GM18868 (cell line): Measurements from ENCODE around the gene IQCM.

Experiments
- ATAC-seq: cut with Tn5 transposase; IDR thresholded peaks from one replicate; pipeline ENCODE4 v1.9.1; 2021; ENCODE audit warnings: mild to moderate bottlenecking, moderate library complexity; ENCODE audit not compliant: unreplicated experiment

The IQCM gene

DNA sequence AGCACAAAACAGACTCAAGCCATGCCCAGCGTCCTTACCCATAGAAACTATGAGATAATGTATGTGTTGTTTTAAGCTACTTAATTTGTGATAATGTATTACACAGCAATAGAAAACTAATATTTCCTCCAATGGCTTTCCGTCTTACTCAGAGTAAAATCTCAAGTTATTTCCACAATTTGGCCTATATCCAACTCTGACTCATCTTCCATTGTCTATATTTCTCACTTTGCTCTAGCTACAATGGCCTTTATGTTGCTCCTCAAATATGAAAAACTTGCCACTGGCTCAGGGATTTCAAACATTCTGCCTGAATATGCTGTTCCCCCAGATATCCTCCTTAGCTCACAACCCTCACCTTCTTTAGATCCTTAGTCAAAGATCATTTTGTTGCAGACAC lies 31.6 kb downstream of the IQCM start:
- no peak for ATAC-seq

DNA sequence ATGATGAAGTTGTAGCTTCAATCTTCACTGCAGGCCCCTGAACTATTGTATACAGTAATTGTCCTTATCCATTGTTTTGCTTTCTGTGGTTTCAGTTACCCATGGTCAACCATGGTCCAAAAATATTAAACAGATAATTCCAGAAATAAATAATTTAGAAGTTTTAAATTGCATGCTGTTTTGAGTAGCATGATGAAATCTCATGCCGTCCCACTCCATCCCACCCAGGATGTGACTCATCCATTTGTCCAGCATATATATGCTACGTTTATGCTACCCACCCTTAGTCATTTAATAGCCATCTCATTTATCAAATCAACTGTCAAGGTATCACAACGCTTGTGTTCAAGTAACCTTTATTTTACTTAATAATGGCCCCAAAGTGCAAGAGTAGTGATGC lies 34.5 kb downstream of the IQCM start:
- ATAC-seq = no peak

DNA sequence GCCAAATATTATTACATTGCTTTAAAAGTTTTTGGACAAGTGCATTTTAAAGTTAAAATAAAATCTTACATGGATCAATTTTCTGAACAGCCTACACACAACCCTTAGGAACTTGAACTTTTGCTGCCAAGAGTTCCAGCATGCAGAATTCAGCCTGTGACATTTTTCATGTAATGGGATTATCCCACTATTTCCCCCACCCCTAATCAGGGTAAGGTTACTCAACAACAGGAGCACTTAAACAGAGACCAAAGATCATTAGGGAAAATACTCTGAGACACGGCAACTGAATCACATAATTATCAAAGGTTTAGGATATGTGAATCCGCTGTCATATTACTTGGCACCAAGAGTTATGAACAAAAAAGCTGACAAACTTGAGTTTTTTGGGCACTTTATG lies 47.2 kb downstream of the IQCM start:
- ATAC-seq = no peak

DNA sequence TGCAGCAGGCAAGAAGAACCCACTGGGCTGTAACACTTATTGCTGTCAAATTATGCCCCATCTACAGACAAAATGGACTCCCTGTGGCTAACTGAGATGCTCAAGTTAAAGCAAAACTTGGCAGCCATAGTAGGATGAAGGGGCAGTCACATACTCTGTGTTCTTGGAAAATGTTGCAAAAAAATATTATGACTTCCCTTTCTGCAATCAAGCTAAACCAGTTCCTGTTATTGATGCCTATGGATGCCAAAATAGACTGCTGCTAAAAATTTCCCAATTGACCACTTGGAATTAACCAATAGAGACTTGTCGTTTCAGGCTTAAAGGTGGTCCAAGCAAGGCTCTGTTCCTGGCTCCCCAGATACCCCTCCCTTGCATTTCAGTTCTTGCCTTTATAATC lies 49.5 kb downstream of the IQCM start:
- ATAC-seq = no peak

DNA sequence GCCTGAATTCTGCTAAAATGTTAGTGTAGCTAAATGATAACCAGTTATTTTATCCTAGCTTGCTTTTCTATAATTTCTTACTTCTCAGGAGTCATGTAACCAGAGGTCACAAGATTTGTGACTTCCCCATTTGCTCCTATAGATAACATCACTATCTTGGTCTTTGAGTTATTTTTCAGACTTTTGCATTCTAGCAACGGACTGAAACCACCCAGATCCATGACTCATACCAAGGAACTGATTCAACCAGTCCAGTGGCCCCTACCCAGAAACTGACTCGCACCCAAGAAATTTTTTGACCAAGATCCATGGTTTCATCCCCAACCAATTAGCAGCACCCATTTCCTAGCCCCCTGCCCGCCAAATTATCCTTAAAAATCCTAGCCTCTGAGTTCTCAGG lies 50.0 kb downstream of the IQCM start:
- ATAC-seq = no peak

DNA sequence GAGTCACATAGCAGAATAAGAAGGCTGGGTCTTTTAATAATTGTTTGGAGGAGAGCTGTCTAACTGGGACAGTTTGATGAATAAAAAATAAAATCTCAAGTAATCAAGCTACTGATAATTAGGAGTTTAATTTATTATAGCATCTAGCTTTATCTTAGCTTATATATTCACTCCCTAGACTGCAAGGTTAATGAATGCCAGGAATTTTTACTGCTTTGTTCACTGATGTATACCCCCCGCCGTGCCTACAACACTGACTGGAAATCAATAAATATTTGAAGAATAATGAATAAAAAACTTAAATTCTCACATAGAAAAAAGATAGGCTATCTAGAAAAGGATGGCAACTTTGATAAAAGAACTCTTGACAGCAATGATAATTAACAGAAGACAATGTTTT lies 59.7 kb downstream of the IQCM start:
- no peak for ATAC-seq

DNA sequence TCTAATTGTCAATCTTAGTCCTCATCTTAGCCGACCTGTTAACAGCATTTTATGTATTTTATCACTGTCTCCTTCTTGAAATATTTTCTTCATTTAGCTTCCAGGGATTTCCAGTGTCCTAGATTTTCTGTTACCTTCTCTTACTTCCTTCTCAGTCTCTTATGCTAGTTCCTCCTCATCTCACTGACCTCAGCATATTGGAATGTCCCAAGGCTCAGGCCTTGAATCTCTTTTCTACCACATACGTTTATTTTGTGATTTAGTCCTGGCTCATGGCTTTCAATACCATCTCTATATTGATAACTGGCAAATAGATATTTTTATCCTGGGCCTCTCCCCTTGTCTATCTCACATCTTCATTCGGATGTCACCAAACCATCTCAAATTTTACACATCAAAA lies 61.1 kb downstream of the IQCM start:
- ATAC-seq = no peak

DNA sequence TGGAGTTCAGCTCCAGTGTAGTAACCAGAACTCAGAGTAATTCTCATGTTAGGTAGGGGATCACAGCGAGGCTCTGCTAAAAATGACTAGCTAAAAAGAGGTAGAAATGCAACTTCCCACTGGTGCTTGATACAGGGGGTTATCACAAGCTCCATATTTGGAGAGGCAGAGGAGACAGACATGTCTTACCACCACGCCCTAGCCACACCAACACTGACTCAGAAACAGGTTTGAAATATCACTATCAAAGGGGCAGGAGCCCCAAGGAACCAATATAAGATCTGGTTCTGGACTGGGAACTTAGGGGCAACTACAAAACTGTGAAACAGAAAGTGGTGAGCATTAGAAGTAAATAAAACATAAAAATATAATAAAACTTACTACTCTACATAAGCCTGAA lies 62.9 kb downstream of the IQCM start:
- no peak for ATAC-seq

DNA sequence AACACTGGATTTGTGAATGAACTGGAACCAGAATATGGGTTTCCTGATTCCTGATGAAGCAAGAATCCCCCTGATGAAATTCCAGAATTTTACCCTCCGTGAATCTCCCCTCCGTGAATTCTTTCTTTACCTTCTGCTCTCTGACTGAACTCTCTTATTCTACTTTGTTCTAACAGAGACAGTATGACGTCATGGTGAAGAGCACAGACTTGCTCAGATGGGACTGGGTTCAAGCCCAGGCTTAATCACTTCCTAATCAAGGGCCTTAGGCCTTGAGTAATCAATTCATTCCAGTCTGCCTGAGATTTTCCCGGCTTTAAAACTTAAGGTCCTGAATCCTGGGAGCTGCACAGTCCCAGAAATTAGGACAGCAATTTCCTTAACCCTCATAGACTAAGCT lies 64.5 kb downstream of the IQCM start:
- ATAC-seq = no peak

DNA sequence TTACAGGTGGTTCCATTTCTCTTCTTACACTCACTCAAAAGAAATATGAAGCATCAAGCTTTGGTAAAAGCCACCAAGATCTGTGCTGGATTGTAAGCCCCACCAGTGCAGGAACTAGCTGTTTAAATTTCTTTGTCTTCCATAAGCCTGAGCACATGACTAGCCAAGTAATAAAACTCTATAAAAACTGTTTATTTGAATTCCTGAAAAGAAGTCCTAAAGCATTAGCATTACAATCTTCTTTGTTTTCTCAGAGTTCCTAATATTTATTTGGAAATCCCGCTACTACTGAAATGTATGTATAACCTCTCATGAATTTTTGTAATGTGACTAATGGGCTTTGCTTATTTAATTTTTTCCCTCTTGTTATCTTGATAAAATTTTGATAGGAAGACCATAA lies 65.9 kb downstream of the IQCM start:
- no peak for ATAC-seq

DNA sequence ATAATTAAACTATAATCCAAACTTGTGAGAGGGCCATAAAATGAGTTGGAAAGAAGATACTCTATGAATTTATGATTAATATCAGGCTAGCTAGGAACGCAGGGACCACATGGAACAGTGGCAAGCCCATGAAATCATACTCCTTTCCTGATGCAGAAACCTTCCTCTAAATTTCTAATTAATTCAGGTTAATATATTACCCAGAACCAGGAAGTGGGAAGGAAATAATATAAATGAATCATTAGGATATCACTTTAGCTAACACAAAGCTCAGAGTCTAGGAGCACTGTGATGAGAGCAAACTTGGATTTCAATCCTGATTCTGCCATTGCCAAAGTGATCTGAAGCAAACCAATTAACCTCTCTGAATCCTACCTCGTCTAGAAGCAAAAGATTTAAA lies 68.0 kb downstream of the IQCM start:
- ATAC-seq = no peak

DNA sequence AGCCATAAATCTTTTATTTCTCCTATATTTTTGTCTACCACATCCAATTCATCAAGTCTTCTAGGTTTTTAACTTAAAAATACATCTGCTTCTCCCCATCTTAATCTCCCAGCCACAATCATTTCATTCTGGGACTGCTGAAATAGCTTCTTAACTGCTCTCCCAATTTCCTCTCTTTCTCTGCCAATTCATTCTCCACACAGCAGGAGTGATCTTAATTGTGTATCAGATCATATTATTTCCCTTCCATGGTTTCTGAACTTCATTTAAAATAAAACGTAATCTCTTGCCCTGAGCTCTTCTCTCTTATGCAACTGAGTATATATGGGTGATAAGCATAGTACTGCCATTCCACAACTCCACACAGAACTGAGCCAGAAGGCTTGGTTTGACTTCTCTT lies 69.4 kb downstream of the IQCM start:
- no peak for ATAC-seq

DNA sequence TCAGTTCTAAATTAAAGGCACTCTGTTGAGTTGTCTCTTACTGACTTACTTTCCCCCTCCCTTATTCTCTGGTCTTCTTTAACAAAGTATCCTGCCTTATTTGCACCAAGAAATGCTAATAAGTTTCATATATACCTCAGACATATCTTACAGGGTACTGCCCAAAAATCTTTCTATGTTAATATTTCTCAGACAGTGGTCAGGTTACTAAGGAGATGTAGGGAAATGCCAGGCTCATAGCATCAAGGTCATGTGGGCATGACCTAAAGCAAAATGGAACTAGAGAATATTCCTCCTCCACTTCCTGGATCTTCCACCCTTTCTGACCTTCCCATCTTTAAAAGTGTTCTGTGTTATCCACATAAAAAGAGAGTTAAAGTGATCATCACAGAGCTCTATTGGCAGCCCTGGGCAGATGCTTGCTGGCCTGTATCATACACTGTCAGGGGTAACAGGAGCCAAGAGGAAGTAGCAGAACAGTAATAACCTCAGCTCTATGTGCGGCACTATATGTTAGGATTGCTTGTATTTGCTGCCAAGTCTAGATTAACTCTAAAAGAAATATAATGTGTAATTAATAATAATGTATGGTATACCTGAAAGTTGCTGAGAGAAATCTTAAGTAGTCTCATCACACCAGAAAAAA lies 74.3 kb downstream of the IQCM start:
- no peak for ATAC-seq

DNA sequence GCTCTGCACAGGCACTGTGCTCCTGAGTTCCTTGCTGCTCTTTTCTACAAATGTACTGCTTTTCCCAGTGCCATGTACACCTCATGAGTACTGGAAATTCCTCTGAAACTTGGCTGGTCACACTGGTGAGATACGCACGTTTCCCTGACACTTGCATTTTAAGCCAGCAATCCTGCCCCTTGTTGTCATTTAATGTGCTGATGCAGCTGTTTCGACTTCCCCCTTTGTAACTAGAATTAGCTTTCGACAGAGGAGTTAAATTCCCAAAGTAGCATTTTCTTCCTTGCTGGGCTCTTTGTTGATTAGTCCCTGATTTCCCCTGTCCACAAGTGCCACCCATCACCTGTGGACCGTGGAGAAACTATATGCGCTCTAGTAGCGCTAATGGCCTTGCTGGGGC lies 77.5 kb downstream of the IQCM start:
- ATAC-seq = no peak

DNA sequence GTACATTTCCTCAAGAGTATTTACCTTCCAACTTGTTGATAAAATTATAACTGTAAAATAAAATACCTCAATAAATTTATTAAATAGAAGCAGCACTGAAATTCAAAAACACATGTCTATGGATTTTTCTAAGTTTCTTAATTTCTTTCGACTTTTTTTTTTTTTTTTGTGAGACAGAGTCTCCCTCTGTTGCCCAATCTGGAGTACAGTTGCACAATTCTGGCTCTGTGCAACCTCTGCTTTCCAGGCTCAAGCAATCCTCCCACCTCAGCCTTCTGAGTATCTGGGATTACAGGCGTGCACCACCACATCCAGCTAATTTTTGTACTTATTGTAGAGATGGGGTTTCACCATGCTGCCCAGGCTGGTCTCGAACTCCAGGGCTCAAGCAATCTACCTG lies 79.8 kb downstream of the IQCM start:
- ATAC-seq = no peak

DNA sequence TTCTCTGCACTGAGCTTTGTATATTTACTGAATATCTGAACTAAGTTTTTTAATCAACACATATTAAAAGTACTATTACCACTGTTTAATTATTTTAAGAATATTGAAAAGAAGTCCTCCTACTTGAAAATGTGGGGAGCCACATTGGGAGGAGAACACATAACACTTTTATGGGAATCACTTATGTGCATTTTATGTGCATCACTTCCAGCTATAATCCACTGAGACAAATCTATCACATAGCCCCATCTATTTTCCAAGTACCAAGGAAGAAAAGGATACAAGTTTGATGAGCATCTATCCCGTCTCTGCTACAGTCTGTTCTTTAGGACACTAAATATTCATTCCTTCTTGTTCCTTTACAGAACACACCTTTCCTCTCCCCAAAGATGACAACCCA lies 87.2 kb downstream of the IQCM start:
- no peak for ATAC-seq

DNA sequence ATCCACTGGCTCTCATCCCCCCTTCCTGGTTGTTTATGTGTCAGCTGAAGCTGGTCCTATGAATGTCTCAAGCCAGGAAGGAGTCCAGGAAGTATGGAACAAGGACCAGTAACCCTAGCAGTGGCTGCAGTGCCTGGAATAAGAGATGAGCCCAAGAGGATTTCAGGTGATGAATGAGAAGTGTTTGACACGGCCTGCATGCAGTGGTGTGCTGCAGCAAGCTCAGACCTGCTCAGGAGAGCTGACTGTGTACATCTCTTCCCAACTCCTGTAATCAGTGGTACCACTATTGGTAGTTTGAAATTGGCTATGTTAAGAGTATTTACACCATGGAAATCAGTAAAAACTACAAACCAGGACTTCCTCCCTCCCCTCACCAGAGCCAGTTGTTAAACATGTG lies 88.0 kb downstream of the IQCM start:
- ATAC-seq = no peak

DNA sequence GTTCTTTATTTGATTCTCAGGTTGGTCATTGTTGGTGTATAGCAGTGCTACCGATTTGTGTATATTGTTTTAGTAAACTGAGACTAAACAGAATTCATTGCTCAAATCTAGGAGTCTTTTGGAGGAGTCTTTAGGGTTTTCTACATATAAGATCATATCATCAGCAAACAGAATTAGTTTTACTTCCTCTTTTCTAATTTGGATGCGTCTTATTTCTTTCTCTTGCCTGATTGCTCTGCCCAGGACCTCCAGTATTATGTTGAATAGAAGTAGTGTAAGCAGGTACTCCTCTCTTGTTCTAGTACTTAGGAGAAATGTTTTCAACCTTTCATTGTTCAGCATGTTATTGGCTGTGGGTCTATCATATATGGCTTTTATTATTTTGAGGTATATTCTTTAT lies 92.6 kb downstream of the IQCM start:
- peak; percentile 66 for ATAC-seq

DNA sequence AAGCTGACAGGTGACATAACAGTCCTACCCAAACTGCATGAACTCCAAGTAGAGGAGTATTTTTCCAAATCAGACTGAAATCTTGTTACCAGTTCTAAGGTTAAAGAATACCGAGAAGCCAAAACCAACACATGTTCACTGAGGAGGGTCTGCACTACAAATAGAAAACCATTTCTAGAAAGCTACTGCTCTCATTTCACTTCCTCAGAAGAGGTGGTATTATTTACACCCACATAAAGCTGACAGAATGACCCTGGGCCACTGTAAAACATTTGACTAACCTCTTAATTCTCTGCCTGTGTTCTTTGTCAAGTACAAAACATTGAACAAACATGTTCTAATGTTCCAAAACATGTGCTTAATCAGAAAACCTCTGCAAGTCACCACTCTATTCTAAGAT lies 95.8 kb downstream of the IQCM start:
- ATAC-seq = peak; percentile 73

DNA sequence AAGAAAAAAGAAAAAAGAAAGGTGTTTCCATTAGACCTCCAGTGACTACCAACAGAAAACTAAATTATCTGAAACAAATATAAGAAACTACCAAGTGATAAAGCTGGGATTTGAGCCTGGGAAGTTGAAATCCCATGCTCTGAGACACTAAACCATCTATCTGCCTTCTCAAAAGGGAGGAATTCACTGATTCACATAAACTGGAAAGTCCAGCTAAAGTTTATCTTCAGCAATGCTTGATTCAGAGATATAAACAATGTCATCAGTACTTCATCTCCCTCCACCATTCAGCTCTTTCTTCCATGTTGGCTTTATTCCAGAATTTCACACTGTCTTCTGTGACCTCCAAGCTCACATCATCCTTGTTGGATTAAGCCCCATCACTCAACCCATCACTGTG lies 96.3 kb downstream of the IQCM start:
- no peak for ATAC-seq

DNA sequence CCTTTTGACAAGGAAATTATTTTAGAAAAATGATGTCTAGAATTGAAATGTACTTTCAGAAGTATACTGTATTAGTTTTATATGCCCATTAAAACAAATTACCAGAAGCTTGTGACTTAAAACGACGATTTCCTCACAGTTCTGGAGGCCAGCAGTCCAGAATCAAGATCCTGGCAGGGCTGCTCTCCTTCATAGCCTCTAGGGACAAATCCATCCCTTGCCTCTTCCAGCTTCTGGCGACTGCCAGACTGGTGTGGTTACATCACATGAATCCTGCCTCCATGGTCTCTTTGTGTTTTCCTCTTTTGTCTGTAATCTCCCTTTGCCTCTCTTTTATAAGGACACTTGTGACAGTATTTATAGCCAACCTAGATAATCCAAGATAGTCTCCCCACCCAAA lies 97.1 kb downstream of the IQCM start:
- no peak for ATAC-seq

DNA sequence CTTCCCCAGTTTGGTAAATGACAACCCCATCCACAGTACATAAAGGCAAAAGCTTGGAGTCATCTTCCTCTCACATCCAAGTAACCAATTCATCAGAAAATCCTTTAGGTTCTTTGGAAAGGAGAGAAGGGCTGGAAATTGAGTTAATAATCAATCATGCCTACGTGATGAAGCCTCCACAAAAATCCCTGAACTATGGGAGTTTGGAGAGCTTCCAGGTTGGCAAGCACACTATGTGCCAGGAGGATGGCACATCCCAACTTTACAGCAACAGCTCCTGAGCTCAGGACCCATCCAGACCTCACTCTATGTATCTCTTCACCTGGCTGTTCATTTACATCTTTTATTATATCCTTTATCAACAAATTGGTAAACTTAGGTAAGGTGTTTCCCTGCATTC lies 98.9 kb downstream of the IQCM start:
- ATAC-seq = no peak

DNA sequence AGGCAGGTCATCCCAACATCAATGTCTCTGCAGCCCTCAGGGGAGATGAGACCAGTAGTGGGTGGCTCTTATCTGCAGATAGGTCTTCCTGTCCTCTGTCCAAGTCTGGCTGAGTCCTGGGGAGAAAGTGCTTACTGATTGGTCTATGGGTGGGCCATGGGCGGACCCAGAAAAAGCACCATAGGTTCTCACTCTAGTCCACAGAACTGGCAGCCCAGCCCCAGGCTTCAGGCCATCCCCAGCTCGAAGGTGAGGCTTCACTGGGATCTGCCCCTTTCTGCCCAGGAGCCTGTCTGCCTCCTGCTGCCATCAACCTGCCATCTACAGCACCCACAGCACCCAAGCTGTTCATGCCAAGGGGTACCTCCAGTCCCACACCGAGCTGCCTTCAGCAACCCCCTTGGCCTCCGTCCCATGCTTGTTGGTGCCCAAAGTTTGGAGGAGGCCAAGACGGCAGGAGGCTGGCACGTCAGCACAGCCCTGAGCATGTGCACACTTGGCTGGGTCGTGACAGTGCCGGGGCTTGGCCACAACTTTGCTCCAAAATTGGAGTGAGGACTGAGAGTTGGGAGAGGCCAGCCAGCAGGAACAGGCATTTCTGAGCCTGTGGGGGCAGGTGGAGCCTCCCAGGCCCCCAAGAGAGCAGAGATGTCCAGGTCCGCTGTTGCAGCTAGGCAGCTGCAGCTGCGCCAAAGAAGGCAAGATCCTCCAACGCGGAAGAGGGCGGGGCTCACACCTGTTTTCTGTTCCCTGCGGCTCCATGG lies 99.6 kb downstream of the IQCM start:
- no peak for ATAC-seq
